Activated T-helper 17 cell treated with anti-CD3 and anti-CD28 coated beads, Interleukin-2, amount 50 U/mL, for 72 hours (primary cell): Measurements from ENCODE around the gene SBNO2. TPM values are rescaled to one million over a fixed set of nuclear protein-coding genes. Genes with fewer than 3 reads are reported as not detected.
A peak's percentile ranks its signal among the peaks of the same experiment; 100 is the strongest.
"Not testable (repeated sequence)": the region's sequence is repeated elsewhere in the genome, so short reads cannot be mapped to it uniquely, and the experiment has no call there.

ENCODE experiments used
- ATAC-seq: fragments of 150-1000 bp; cut with Tn5 transposase; replicated peaks from 2 replicates; pipeline ENCODE4 v1.10.0; 2021; ENCODE audit warnings: mild to moderate bottlenecking, moderate library complexity
- H3K27ac Mint-ChIP-seq: one replicate; pipeline ENCODE4 v1.8.0; 2022; ENCODE audit warnings: mixed read lengths
- H3K27me3 Mint-ChIP-seq: one replicate; pipeline ENCODE4 v1.8.0; 2022; ENCODE audit warnings: mixed read lengths
- H3K36me3 Mint-ChIP-seq: one replicate; pipeline ENCODE4 v1.8.0; 2022; ENCODE audit warnings: low read depth, mild to moderate bottlenecking, mixed read lengths
- H3K4me1 Mint-ChIP-seq: one replicate; pipeline ENCODE4 v1.8.0; 2022; ENCODE audit warnings: mixed read lengths
- H3K4me3 Mint-ChIP-seq: one replicate; pipeline ENCODE4 v1.8.0; 2022; ENCODE audit warnings: mild to moderate bottlenecking, mixed read lengths
- H3K9me3 Mint-ChIP-seq: one replicate; pipeline ENCODE4 v1.8.0; 2022; ENCODE audit warnings: mixed read lengths
- total RNA-seq, 2 donors: library from RNA; stranded (reverse); gene quantifications; one replicate each; pipeline ENCODE4 v1.2.3, GENCODE V29; 2022

The SBNO2 gene
- total RNA-seq, 2 donors from 2014 or later: 119 to 139 TPM

DNA sequence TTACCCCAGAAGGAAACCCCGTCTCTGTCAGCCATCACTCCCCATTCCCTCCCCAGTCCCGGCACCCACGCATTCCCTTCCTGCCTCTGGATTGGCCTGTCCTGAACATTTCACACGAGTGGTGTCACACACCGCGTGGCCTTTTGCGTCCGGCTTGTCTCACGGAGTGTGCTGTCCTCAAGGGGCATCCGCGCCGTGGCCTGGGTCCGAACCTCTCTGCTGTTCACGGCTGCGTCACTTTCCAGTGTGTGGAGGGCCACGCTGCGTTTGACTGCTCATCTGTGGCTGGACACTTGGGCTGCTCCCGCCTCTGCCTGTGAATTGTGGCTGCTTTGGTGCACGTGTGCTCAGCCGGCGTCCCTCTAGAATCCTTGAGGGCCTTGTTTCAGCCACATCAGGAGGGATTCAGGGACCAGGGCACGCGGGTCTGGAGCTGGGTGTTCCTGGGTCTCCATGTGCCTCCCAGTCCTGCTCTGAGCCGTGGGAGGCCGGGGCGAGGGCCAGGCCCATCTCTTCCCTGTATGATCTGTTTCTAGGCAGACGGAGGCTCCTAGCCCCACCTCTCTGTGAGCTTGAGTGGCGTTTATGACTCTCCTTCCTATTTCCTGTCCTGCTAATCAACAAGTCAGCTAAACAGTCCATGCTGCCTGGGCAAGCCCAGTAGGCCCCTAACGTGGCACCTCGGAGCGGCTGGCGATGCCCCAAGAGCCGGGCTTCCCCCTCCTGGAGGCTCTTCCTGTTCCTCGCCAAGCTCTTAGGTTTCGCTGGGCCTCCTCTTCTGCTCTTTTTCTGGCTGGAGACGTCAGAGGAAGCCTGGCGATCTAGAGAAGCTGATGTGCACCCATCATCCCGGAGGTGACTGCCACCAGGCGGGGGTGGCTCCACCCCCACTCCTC is 39.6 kb upstream of the SBNO2 start:
- Mint-ChIP-seq H3K4me1 (peaks cover 11% of the 10 kb centered on the region), H3K27ac (peak overlapping the region; percentile 100)
- peak; percentile 97 for ATAC-seq

DNA sequence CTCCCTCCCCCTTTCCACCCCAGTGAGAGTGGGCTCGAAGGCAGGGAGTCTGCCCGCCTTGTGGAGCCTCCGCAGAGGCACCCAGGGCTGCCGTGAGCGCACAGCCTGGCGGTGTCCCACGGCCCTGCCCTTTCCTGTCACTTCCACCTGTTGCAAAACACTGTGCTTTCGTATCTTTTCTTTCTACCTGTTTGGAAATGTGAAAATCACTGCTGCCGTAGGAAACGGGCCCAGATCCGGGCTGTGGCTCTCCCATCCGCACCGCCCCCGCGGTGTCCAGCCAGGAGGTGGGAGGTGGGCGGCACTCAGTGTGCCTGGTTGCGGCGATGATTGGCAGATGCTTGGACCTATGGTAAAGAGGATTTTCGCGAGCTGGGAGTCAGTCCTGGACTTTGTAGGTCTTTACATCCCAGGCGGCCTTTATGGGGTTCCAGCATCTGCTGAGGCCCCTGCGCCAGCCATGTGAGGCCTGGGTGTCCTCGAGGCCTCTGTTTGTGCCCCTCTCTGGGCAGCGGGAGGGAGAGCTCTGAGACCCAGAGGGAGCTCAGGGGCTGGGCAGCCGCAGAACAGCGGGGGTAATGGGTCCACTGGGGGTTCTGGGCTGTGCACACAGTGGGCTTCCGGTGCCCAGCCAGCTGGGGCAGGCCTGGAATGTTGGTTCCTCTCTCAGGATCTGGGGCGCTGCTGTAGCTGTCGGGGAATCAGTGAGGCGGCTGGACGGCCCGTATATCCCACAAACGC is 37.6 kb upstream of the SBNO2 start:
- no peak for ATAC-seq
- Mint-ChIP-seq H3K4me3 (peak overlapping the region; percentile 47), H3K27me3 (no peaks in the 10 kb centered on the region), H3K27ac (peak overlapping the region; percentile 66), H3K4me1 (peaks cover 11% of the 10 kb centered on the region), H3K9me3 (no peaks in the 10 kb centered on the region), H3K36me3 (peaks cover 57% of the 10 kb centered on the region)

More for the DNA sequence above, 39.6 kb upstream of the SBNO2 start:
- Mint-ChIP-seq H3K9me3 (no peaks in the 10 kb centered on the region), H3K27me3 (no peaks in the 10 kb centered on the region), H3K4me3 (peak overlapping the region; percentile 99), H3K36me3 (peaks cover 39% of the 10 kb centered on the region)

- Mint-ChIP-seq H3K27ac (no peak overlapping the region), H3K4me3 (peak overlapping the region; percentile 41), H3K36me3 (peaks cover 61% of the 10 kb centered on the region), H3K4me1 (peaks cover 11% of the 10 kb centered on the region), H3K9me3 (no peaks in the 10 kb centered on the region), H3K27me3 (no peaks in the 10 kb centered on the region)
- ATAC-seq: no peak
Observed at GRCh38 chr19:1210227-1210538, 36.1 kb upstream of the SBNO2 start.

DNA sequence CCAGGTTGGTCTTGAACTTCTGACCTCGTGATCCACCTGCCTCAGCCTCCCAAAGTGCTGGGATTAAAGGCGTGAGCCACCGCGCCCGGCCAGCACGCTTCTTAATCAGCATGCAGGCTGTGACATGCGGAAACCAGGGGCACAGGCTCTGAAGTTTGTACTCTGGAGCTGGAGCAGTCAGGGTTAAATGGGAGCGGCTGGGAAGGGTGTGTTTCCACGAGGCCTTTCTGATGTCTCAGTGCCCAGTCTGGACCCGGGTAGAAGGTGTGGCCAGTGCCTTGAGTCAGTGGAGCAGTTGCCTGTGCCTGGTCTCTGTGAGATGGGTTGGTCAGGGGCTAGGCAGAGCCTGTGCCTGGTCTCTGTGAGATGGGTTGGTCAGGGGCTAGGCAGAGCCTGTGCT is 34.8 kb upstream of the SBNO2 start:
- H3K27me3 Mint-ChIP-seq, H3K4me1 Mint-ChIP-seq: not testable (repeated sequence)

DNA sequence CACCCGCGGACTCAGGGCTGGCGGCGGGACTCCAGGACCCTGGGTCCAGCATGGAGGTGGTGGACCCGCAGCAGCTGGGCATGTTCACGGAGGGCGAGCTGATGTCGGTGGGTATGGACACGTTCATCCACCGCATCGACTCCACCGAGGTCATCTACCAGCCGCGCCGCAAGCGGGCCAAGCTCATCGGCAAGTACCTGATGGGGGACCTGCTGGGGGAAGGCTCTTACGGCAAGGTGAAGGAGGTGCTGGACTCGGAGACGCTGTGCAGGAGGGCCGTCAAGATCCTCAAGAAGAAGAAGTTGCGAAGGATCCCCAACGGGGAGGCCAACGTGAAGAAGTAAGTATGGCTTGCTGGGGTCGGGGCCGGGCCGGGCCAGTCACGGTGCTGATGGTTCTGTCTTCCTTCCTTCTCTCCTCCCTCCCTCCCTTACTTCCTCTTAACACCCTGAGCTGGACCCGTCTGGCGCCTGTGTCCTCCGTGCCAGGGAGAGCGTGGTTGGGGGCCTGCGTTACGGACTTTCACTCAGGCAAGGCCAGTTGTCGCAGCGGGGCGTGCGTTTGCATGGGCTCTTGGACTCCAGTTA is 32.9 kb upstream of the SBNO2 start:
- Mint-ChIP-seq H3K9me3 (no peaks in the 10 kb centered on the region), H3K27ac (peak overlapping the region; percentile 95), H3K27me3 (no peaks in the 10 kb centered on the region), H3K36me3 (peaks cover 46% of the 10 kb centered on the region), H3K4me1 (peaks cover 9% of the 10 kb centered on the region), H3K4me3 (peak overlapping the region; percentile 97)
- ATAC-seq: no peak

More for the DNA sequence above, 34.8 kb upstream of the SBNO2 start:
- H3K4me3 Mint-ChIP-seq: peak overlapping the region; percentile 97
- ATAC-seq, H3K27ac Mint-ChIP-seq, H3K9me3 Mint-ChIP-seq: not testable (repeated sequence)
- peaks cover 56% of the 10 kb centered on the region for H3K36me3 Mint-ChIP-seq

- H3K36me3 Mint-ChIP-seq: peaks cover 40% of the 10 kb centered on the region
- ATAC-seq: no peak
- peak overlapping the region; percentile 97 for H3K4me3 Mint-ChIP-seq
- H3K4me1 Mint-ChIP-seq: peaks cover 9% of the 10 kb centered on the region
- H3K9me3 Mint-ChIP-seq: no peaks in the 10 kb centered on the region
- H3K27ac Mint-ChIP-seq: peak overlapping the region; percentile 95
- H3K27me3 Mint-ChIP-seq: no peaks in the 10 kb centered on the region
Observed at GRCh38 chr19:1206150-1206863, 32.2 kb upstream of the SBNO2 start.

DNA sequence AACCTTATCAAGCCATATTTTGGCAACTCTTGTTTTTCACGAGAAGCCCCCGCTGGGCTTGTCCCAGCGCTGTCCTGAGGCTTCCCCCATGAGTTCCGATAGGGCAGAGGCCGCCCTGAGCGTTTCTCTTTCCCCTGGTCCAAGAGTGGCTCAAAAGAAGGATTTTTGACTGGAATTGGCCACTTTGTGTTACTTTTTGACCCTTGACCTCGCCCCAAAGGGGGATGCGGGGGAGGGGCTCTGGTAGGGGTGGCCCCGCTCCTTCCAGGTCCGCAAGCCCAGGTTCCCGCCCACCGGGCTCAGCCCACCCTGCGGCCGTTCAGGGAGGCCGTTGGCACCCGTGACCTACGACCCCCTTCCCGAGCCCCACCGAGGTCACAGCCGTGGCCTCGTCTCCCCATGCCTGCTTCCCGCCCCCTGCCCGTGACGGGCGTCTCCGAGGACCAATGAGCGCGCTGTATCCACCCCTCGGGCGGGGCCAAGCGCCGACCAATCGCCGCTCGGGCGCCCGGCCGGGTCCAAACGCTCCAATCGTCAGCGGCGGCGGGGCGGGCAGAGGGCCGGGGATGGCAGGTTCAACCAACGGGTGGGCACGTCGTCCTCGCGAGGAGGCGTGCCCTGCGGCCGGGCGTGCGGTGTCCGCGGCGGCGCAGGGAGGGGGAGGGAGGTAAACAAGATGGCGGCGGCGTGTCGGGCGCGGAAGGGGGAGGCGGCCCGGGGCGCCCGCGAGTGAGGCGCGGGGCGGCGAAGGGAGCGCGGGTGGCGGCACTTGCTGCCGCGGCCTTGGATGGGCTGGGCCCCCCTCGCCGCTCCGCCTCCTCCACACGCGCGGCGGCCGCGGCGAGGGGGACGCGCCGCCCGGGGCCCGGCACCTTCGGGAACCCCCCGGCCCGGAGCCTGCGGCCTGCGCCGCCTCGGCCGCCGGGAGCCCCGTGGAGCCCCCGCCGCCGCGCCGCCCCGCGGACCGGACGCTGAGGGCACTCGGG is 31.3 kb upstream of the SBNO2 start, which contains the start of gene STK11:
Gene STK11 (plus strand): TSS at position 665 of the 986 bp plus-strand sequence. CDS start 1,136 bp downstream, outside the sequence.
- Mint-ChIP-seq H3K4me1 (peaks cover 9% of the 10 kb centered on the region), H3K27me3 (no peaks in the 10 kb centered on the region), H3K4me3 (peak within 1 kb of the TSS; percentile 97), H3K36me3 (peaks cover 32% of the 10 kb centered on the region), H3K9me3 (no peaks in the 10 kb centered on the region), H3K27ac (peak within 1 kb of the TSS; percentile 95)
- ATAC-seq: peak; percentile 97

DNA sequence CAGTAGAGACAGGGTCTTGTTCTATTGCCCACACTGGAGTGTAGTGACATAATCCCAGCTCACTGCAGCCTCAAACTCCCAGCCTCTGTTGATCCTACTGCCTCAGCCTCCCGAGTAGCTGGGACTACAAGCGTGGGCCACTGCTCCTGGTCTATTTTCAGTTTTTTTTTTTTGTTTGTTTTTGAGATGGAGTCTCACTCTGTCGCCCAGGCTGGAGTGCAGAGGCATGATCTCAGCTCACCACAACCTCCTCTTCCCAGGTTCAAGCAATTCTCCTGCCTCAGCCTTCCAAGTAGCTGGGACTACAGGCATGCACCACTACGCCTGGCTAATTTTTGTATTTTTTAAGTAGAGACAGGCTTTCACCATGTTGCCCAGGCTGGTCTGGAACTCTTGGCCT is 26.5 kb upstream of the SBNO2 start:
- not testable (repeated sequence) for H3K27me3 Mint-ChIP-seq, H3K4me3 Mint-ChIP-seq, ATAC-seq, H3K27ac Mint-ChIP-seq, H3K4me1 Mint-ChIP-seq, H3K36me3 Mint-ChIP-seq, H3K9me3 Mint-ChIP-seq

DNA sequence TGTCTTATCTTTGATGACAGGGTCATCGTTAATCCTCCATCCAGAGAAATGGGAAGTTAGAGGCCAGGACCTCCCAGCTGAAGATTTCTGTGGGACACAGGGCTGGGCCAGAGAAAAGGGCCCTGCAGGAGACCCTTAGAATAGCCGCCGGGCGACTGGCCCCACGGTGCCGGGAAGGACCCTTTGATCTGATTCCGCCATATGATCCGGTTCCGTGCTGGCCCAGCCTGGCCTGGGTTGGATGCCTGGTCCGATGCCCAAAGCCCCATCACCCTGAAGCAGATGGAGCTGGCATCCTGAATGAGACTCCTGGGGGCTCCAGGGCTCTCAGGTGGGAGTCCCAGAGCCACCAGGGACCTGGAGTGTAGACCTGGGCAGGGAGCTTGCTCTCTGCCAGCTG is 25.5 kb upstream of the SBNO2 start:
- peaks cover 9% of the 10 kb centered on the region for H3K4me1 Mint-ChIP-seq
- H3K27me3 Mint-ChIP-seq: no peaks in the 10 kb centered on the region
- no peak overlapping the region for H3K27ac Mint-ChIP-seq
- no peak overlapping the region for H3K4me3 Mint-ChIP-seq
- H3K36me3 Mint-ChIP-seq: no peaks in the 10 kb centered on the region
- no peaks in the 10 kb centered on the region for H3K9me3 Mint-ChIP-seq
- ATAC-seq: no peak

- no peaks in the 10 kb centered on the region for H3K9me3 Mint-ChIP-seq
- H3K4me3 Mint-ChIP-seq: peak overlapping the region; percentile 39
- peaks cover 12% of the 10 kb centered on the region for H3K4me1 Mint-ChIP-seq
- peaks cover 6% of the 10 kb centered on the region for H3K36me3 Mint-ChIP-seq
- no peaks in the 10 kb centered on the region for H3K27me3 Mint-ChIP-seq
- peak; percentile 71 for ATAC-seq
- peak overlapping the region; percentile 82 for H3K27ac Mint-ChIP-seq
Observed at GRCh38 chr19:1189419-1189818, 15.4 kb upstream of the SBNO2 start.

DNA sequence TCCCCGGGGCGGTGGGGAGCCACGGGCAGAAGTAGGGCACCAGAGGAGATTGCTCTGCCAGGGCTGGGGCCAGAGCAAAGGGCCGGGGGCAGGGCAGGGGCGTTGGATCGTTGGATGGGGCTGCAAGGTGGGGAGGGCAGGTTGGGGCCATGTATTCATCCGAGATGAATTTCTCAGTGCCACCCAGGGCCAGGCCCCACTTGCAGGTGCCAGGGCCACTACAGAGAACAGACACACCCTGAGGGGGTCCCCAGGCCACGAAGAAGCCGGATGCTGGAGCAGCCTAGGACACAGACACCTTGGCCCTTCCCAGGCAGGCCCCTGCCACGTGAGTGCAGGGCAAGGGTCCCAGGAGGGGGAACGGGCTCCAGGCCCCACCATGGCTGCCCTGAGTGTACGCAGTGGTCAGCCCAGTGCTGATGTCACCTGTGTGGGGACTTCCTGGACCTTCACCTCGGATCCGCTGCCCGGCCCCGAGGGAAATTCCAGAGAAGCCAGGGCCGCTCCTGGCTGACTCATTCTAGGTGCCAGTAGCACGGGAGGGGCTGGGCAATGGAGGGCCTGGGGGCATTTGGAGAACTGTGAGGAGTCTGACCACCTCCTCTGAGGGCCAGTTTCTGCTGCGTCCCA is 9.6 kb upstream of the SBNO2 start:
- H3K27me3 Mint-ChIP-seq: no peaks in the 10 kb centered on the region
- no peaks in the 10 kb centered on the region for H3K9me3 Mint-ChIP-seq
- no peak overlapping the region for H3K27ac Mint-ChIP-seq
- H3K4me1 Mint-ChIP-seq: peaks cover 12% of the 10 kb centered on the region
- no peak overlapping the region for H3K4me3 Mint-ChIP-seq
- H3K36me3 Mint-ChIP-seq: no peaks in the 10 kb centered on the region
- peak; percentile 37 for ATAC-seq

- no peak overlapping the region for H3K4me3 Mint-ChIP-seq
- ATAC-seq: no peak
- H3K27me3 Mint-ChIP-seq: no peaks in the 10 kb centered on the region
- H3K4me1 Mint-ChIP-seq: peaks cover 12% of the 10 kb centered on the region
- H3K9me3 Mint-ChIP-seq: no peaks in the 10 kb centered on the region
- no peak overlapping the region for H3K27ac Mint-ChIP-seq
- no peaks in the 10 kb centered on the region for H3K36me3 Mint-ChIP-seq
Observed at GRCh38 chr19:1182727-1183126, 8.7 kb upstream of the SBNO2 start.

- Mint-ChIP-seq H3K9me3 (no peaks in the 10 kb centered on the region), H3K36me3 (no peaks in the 10 kb centered on the region), H3K4me3 (no peak overlapping the region), H3K27me3 (no peaks in the 10 kb centered on the region), H3K27ac (peak overlapping the region; percentile 88), H3K4me1 (peaks cover 12% of the 10 kb centered on the region)
- ATAC-seq: no peak
Observed at GRCh38 chr19:1182068-1182467, 8.0 kb upstream of the SBNO2 start.
